ENCODE data around the gene IER5.

IER5 gene

GRCh38 chr1:181116819-181117390 is 28.4 kb downstream of the IER5 start:
- DNase-seq = no peak

- no peak for DNase-seq
Observed at GRCh38 chr1:181117648-181118449, 29.3 kb downstream of the IER5 start.

DNA sequence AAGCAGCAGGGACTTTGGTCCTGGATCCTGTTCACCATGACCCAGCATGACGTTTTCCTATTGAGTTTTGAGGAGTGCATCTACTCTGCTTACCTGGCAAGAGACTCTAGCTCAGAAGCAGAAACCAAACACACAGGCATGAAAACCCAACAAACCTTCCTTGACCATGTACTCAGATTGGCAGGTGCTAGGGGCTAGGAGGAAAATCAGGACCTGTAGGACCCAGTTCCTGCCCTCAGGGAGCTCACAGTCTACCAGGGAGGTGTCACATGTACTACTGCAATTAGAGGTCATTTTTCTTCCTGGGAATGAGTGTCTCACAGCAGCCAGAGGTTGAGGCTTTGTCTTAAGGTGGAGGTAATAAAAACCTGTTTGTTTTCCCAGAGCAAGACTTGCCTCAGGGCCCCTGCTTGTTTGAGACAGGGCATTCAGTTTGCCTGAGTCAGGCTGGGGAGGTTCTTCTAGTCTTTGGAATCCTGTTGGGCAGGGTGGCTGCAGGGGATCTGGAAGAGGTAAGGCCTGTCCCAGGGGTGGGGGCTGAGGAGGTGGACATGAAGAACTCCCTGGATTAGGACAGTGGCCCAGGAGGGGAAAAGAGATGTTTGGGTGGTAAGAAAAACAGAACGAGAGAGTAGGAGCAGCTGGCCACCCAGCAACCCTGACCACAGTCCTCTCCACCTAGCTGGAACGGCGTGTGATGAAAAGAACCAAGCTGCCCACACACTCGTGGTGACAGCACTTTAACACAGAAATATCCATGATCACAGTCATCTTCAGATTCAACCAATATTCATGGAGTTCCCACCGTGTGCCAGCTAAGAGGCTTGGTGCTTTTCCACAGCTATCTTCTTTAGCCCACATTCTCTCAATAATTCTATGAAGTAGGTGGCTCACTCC is 30.8 kb downstream of the IER5 start:
- no peak for DNase-seq

- DNase-seq = no peak
Observed at GRCh38 chr1:181120924-181121323, 32.4 kb downstream of the IER5 start.

DNA sequence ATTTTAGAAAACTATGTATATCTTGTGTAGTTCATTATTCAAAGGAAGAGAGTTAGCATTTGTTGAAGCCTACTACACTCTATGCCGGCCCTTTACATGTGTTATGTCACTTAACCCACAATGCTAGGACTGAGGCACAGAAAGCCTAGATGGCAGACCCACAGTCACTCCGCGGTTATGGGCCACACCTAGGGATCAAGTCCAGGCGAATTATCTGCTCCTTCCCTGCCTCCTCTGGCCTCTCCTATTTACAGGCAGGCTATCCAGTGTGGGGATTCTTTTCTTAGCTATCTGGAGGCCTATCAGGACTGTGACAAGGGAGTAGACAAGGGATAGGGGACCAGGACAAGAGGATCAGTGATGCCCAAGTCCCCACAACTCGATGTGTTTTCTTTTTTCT is 33.0 kb downstream of the IER5 start:
- no peak for DNase-seq

- DNase-seq = no peak
Observed at GRCh38 chr1:181122222-181122621, 33.7 kb downstream of the IER5 start.

DNA sequence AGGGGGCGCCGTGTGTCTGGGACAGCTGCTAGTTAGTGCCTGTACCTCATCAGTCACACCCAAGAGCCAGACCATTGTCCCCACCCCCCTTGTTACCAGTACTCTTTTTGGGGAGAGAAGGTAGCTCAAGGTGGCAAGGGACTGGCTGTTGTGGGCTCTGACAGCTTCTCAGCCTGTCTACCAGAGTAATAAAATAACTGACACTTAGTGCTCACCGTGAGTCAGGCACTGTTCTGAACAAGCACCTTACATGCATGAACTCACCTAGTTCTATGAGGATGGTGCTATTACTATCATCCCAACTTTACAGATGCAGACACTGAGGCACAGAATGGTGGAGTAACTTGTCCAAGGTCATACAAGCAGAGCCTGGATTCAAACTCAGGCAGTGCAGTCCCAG is 34.7 kb downstream of the IER5 start:
- no peak for DNase-seq

DNA sequence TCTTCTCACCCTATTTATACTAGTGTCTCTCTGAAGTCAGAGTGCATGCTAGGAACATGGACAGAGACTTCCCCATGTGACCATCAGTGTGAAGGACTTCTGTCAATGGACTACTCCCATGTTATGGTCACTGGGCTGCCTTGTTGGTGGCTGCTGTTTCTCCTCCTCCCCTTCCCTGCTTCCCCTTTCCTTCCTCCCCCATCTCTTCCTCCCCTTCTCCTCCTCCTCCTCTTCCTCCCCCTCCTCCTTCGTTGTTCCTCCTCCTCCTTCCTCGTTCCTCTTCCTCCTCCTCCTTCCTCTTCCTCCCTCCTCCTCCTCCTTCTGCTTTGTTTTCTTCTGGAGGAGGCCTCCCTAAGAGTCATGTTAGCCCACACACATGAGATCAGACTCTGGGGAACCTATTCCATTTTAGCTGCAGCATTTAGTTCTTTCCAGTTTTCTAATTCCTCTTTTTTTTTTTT is 35.8 kb downstream of the IER5 start:
- no peak for DNase-seq

DNA sequence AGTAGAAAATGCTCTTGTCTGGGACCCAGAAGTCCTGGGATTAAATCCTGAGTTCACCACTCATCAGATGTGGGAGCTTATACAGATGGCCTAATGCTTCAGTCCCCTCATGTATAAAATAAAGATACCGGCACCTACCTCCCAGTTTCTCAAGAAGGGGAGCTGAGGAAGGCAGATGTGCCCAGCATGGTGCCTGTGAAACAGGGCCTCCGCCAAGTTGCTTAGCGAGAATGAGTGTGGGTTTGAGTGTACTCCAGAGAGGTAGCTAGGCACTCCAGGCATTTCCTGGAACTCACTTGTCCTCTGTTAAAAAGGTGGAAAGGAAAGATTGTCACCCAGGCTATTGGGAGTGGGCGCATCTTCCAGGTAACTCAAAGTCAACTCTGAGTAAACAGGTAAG is 37.8 kb downstream of the IER5 start:
- DNase-seq = no peak

- no peak for DNase-seq
Observed at GRCh38 chr1:181126871-181127587, 38.5 kb downstream of the IER5 start.

DNA sequence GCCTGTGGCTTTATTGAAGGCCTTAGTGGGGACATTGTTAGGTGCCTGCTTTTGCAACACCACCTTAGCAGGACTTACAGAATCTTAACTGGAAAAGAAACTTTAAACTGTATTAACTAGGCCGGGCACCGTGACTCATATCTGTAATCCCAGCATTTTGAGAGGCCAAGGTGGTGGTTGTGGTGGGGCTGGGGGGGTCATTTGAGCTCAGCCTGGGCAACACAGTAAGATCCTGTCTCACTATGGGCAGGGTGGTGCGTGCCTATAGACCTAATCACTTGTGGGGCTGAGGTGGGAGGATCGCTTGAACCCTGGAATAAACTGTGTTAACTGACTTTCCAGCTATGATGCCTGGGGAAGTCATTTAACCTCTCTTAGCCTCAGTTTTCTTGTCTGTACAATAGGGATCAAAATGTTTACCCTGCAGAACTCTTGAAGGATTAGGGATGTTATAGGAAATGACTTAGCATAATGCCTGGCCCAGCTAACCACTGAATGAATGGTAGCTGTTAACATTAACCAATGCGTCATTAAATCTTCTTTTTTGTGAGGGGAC is 39.5 kb downstream of the IER5 start:
- DNase-seq = no peak

DNA sequence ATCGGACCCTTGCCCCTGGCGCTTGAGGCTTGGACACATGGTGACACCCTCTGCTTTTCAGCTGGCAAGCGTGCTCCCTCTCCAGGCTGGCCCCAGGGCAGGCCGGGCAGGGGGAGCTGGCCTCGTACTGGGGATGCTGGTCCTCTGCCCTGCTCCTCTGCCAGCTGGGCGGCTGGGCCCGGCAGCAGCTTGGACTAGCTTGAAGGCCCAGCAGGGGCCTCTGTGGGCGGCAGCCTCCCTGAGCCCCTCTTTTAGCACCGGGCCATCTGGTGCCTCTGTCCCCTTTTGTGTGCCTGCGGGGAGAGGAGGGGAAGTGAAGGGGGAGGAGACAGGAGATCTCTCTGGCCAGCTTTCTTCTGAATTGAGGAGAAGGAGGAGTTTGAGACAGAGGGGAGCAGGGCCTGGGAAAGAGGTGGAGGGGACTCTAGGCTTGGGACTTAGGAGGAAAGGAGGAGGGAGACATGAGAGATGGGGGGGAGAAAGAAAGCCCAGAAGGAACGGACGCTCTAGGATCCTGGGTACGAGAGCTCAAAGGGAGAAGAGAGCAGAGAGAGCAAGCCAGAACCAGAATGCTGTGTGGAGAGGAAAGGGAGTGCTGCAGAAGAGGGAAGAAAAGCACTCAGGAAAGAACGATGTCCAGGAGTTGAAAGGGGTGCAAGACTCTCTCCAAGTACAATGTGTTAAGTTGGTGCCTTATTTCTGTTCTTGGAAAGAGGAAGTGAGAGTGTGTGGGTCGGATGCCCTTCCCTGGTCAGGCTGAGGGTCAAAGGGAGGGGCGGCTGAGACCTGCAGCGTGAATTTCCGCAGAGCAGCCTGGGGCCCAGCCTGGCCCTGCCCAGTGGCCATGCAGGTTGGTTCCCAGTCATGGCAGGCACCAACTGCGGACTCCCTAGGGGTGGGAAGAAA is 40.3 kb downstream of the IER5 start:
- no peak for DNase-seq

GRCh38 chr1:181129771-181130606 is 41.5 kb downstream of the IER5 start:
- DNase-seq = no peak

- no peak for DNase-seq
Observed at GRCh38 chr1:181131255-181131941, 42.9 kb downstream of the IER5 start.

DNA sequence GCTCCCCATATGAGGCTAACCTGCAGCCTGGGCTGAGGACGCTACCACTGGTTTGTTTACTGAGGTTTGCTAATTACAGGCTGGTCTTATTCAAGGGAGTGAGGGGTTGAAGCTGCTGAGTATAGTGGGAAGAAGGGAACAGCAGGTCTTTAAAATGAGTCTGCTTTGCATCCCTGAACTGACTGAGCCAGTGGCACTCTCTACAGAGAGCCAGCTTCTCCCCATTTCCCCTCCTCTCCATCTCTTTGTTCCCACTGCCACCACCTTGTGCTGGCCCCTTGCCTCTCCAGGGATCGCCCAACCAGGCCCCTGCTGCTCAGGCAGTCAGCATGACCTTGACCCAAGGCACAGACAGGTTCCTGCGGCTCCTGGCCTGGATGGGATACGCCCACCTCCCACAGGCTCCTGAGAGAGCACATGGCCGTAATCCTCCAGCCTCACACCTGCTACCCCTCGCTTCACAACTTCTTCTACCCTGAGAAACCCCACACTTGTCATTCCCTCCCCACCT is 45.0 kb downstream of the IER5 start:
- no peak for DNase-seq

GRCh38 chr1:181133969-181134418 is 45.5 kb downstream of the IER5 start:
- DNase-seq = no peak

DNA sequence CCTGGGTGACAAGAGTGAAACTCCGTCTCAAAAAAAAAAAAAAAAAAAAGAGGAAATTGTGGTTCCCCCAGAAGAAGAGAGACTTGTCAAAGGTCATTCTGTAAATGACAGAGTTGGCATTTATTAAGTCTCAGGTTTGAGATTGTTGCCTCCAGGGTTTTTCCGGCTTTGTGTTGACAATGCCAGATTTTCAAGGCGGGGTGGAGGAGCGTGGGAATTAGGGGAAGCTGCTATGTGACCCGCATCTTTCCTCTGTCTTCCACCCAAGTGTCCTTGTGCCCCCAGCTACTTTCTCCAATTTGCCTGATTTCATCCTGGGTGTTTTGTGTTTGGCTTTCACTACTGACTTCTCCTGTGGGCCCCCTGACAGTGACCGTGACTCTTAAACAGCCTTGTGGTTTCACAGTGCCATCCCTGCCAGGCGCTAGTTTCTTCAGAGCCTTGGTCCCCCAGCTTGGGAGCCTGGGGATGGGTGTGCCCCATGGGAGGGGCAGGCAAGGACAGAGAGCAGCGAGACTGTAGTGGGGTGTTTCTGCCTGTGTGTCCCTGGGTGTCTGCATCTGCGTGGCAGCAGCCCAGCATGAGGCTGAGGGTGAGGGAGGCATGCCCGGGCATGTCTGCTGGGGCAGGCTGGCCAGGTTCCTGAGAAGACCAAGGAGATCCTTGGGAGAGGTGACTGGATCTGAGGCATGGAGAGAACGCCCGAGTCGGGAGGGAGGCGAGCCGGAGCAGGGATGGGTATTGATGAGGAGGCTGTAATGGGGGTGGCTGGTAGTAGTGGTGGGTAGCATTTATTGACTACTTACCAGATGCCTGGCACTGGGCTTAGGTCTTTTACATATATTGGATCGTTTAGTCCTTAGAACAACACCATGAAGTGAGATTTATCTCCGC is 46.3 kb downstream of the IER5 start:
- DNase-seq = no peak

GRCh38 chr1:181135437-181135731 is 46.9 kb downstream of the IER5 start:
- no peak for DNase-seq
